GM12878 (cell line): ENCODE measurements around the gene CCNB1.

Experiments
- BACH1 ChIP-seq: fragments of 450-650 bp; IDR thresholded peaks from 2 replicates; pipeline ENCODE4 v1.6.1; 2017; ENCODE audit warnings: mild to moderate bottlenecking, borderline replicate concordance
- DPF2 ChIP-seq: fragments of 450-650 bp; IDR thresholded peaks from 2 replicates; pipeline ENCODE4 v1.6.1; 2017; ENCODE audit warnings: mild to moderate bottlenecking
- MTA2 ChIP-seq: fragments of 450-650 bp; IDR thresholded peaks from 2 replicates; pipeline ENCODE4 v1.6.1; 2016; ENCODE audit warnings: low read depth, mild to moderate bottlenecking, moderate library complexity
- MXI1 ChIP-seq: fragments of 150-350 bp; IDR thresholded peaks from 2 replicates; pipeline ENCODE4 v1.6.1; 2011; ENCODE audit warnings: low read depth, mild to moderate bottlenecking, inconsistent platforms, low read length, improper control_type of control experiment
- POLR2A ChIP-seq: IDR thresholded peaks from 2 replicates; pipeline ENCODE4 v1.6.1; 2011; ENCODE audit warnings: low read depth, mild to moderate bottlenecking, low read length
- POLR2AphosphoS5 ChIP-seq: IDR thresholded peaks from 2 replicates; pipeline ENCODE4 v1.6.1; 2011; ENCODE audit warnings: mild to moderate bottlenecking, low read length, inconsistent platforms
- RAD21 ChIP-seq: IDR thresholded peaks from 2 replicates; pipeline ENCODE4 v1.6.1; 2011; ENCODE audit warnings: mild to moderate bottlenecking, low read depth, low read length, moderate library complexity; ENCODE audit not compliant: insufficient read depth
- RFX5 ChIP-seq: IDR thresholded peaks from 2 replicates; pipeline ENCODE4 v1.6.1; 2011; ENCODE audit warnings: low read depth, low read length, improper control_type of control experiment
- TF ChIP-seq, protein P1 (sequence below): IDR thresholded peaks from 2 replicates; pipeline ENCODE4 v1.6.1; 2012; ENCODE audit warnings: mild to moderate bottlenecking, low read depth, low read length
- TF ChIP-seq, protein P2 (sequence below), 3 experiments: IDR thresholded peaks in 2 of 3; conservative IDR thresholded peaks in 1 of 3; 2 replicates each; pipeline ENCODE4 v1.5.1; 2011; ENCODE audit warnings: low read depth in 3 of 3, low read length in 3 of 3, mild to moderate bottlenecking in 3 of 3, control low read depth in 2 of 3, moderate library complexity in 2 of 3, inconsistent platforms in 1 of 3, mixed read lengths in 1 of 3; ENCODE audit not compliant: control insufficient read depth in 2 of 3, insufficient read depth in 1 of 3; ENCODE audit errors: extremely low read depth in 1 of 3
- TF ChIP-seq, protein P3 (sequence below): fragments of 450-650 bp; IDR thresholded peaks from 2 replicates; pipeline ENCODE4 v1.6.1; 2017; ENCODE audit warnings: mild to moderate bottlenecking

DNA sequence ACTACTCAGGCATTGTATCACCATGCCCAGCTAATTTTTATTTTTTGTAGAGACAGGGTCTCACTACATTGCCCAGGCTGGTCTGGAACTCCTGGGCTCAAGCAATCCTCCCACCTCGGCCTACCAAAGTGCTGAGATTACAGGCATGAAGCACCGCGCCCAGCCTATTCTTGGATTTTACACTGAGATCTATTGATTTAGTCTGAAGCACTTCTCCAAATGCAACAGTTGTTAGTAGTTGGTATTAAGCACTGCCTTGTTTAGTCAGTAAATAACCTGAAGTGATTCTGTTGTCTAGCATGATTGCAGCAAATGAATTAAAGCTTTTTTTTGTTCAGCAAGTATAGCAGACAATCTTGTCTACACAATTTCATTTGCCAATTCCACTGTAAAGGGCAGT, 8.9 kb upstream of the CCNB1 start:
- TF ChIP-seq MXI1 (no peak), POLR2AphosphoS5 (no peak), DPF2 (no peak), MTA2 (no peak), RAD21 (no peak), BACH1 (no peak), RFX5 (no peak), POLR2A (no peak)
- TF ChIP-seq, protein P1, sequence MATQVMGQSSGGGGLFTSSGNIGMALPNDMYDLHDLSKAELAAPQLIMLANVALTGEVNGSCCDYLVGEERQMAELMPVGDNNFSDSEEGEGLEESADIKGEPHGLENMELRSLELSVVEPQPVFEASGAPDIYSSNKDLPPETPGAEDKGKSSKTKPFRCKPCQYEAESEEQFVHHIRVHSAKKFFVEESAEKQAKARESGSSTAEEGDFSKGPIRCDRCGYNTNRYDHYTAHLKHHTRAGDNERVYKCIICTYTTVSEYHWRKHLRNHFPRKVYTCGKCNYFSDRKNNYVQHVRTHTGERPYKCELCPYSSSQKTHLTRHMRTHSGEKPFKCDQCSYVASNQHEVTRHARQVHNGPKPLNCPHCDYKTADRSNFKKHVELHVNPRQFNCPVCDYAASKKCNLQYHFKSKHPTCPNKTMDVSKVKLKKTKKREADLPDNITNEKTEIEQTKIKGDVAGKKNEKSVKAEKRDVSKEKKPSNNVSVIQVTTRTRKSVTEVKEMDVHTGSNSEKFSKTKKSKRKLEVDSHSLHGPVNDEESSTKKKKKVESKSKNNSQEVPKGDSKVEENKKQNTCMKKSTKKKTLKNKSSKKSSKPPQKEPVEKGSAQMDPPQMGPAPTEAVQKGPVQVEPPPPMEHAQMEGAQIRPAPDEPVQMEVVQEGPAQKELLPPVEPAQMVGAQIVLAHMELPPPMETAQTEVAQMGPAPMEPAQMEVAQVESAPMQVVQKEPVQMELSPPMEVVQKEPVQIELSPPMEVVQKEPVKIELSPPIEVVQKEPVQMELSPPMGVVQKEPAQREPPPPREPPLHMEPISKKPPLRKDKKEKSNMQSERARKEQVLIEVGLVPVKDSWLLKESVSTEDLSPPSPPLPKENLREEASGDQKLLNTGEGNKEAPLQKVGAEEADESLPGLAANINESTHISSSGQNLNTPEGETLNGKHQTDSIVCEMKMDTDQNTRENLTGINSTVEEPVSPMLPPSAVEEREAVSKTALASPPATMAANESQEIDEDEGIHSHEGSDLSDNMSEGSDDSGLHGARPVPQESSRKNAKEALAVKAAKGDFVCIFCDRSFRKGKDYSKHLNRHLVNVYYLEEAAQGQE: no peak
- TF ChIP-seq, protein P2, sequence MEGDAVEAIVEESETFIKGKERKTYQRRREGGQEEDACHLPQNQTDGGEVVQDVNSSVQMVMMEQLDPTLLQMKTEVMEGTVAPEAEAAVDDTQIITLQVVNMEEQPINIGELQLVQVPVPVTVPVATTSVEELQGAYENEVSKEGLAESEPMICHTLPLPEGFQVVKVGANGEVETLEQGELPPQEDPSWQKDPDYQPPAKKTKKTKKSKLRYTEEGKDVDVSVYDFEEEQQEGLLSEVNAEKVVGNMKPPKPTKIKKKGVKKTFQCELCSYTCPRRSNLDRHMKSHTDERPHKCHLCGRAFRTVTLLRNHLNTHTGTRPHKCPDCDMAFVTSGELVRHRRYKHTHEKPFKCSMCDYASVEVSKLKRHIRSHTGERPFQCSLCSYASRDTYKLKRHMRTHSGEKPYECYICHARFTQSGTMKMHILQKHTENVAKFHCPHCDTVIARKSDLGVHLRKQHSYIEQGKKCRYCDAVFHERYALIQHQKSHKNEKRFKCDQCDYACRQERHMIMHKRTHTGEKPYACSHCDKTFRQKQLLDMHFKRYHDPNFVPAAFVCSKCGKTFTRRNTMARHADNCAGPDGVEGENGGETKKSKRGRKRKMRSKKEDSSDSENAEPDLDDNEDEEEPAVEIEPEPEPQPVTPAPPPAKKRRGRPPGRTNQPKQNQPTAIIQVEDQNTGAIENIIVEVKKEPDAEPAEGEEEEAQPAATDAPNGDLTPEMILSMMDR (IDR thresholded peaks at IDR 0.05 in 2 of 3, conservative IDR thresholded peaks at IDR 0.05 in 1 of 3; ENCODE audit: control insufficient read depth in 2 of 3, extremely low read depth in 1 of 3, insufficient read depth in 1 of 3, low read depth in 3 of 3, low read length in 3 of 3): no peak
- TF ChIP-seq, protein P3, sequence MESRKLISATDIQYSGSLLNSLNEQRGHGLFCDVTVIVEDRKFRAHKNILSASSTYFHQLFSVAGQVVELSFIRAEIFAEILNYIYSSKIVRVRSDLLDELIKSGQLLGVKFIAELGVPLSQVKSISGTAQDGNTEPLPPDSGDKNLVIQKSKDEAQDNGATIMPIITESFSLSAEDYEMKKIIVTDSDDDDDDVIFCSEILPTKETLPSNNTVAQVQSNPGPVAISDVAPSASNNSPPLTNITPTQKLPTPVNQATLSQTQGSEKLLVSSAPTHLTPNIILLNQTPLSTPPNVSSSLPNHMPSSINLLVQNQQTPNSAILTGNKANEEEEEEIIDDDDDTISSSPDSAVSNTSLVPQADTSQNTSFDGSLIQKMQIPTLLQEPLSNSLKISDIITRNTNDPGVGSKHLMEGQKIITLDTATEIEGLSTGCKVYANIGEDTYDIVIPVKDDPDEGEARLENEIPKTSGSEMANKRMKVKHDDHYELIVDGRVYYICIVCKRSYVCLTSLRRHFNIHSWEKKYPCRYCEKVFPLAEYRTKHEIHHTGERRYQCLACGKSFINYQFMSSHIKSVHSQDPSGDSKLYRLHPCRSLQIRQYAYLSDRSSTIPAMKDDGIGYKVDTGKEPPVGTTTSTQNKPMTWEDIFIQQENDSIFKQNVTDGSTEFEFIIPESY: no peak
